NCI-H1436 (cell line): ENCODE data around the gene TMPRSS13.

ENCODE experiments used
- DNase-seq: peaks from one replicate; lab custom pipeline; 2025; lab: John Stamatoyannopoulos, UW

The TMPRSS13 gene

DNA sequence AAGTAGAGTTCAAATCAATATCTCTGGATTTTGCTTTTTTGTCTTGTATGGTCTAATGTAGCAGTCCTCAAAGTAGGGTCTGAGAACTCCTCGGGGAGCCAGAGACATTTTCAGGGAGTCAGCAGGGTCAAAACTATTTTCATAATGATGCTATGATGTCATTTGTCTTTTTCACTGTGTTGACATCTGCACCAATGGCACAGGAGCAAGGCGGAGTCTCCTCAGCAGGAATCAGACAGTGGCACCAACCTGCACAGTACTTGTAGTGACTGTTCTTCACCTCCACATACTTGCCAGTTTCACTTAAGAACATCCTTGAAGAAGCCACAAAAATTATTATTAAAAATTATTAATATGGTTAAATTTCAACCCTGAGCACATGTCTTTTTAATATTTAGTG, 37.8 kb downstream of the TMPRSS13 start:
- DNase-seq = no peak

DNA sequence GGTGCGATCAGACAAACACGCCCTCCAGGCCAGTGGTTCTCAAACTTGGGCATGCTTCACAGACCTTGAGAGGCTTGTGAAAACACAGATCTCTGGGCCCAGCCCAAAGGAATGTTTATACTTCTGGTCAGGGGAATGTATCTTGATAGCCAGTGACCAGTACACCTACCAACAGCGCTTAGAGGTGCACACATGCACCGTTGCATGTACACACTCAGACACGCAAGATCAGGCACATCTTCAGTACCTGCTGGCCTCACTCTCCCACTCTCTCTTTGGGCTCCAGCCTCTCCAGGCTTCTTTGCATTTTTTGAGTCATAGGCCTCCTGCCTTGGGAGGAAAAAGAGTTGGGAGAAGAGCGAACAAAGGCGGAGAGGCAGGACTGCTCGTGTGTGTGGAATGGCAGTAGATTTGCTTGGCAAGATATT, 41.0 kb downstream of the TMPRSS13 start:
- no peak for DNase-seq

GRCh38 chr11:117887431-117888138, 41.6 kb downstream of the TMPRSS13 start:
- DNase-seq = peak; percentile 17

GRCh38 chr11:117885777-117886176, 43.4 kb downstream of the TMPRSS13 start:
- DNase-seq = no peak

DNA sequence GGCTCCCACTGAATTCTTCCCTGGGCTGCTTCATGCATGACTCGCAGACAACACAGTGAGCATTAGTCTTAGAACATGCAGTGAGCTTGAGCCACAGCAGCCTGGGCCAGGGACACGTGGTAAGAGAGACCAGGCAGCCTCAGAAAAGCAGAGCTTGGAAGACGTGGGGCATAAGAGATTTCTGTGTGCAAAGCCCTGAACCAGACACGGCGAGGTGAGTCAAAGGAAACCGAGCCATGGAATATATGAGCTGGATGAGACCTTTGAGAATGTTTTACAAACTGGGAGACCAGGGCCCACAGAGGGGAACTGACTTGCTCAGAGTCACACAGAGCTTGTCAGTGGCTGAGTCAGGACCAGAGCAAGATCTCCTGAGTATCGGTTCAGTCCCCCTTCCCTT, 44.2 kb downstream of the TMPRSS13 start:
- no peak for DNase-seq

GRCh38 chr11:117883063-117883462, 46.1 kb downstream of the TMPRSS13 start:
- DNase-seq = no peak

DNA sequence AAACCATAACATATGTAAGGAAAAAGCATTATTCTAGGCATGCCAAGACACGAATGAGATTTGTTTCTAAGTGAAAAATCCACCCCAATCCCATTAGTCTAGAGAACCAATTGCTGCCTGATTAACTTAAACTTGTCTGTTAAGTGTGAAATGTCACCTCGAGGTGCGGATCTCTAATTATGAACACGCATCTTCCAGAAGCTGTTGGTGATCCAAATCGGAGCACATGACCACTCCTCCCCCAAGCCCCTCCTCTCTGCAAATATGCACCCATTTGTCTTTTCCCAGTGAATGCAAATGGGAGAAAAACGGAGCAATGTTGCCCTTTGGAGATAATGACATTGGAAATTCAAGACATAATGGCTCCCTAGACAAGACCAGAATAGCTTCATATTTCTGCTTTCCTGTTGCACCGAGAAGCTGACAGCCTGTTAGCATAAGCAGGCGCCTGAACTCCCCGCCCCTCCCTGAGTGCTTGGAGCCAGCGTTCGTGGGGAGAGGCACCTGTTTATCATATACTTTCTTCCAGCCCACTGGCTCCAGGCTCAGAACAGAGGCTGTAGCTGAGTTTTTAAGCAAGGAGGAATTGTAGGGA, 46.8 kb downstream of the TMPRSS13 start:
- no peak for DNase-seq

DNA sequence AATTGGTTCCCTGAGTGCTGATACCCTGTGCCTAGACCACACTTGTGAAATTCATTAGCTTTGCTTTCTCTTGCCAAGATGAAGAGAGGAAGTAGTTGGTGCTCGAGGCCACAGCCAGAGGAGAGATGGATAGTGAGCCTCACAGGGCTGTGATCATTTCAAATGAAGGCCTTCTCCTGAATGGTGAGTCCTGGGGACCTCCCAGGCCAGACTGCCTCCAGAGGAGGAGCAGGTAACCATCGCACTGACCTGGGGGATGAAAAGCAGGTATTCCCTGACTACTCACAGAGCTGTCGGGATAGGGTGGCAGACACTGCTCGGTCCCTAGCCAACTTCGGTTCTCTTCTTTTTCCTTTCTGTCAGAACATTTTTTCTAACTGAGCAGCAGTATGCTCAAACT, 48.0 kb downstream of the TMPRSS13 start:
- no peak for DNase-seq

GRCh38 chr11:117879516-117880480, 49.4 kb downstream of the TMPRSS13 start:
- DNase-seq = no peak

DNA sequence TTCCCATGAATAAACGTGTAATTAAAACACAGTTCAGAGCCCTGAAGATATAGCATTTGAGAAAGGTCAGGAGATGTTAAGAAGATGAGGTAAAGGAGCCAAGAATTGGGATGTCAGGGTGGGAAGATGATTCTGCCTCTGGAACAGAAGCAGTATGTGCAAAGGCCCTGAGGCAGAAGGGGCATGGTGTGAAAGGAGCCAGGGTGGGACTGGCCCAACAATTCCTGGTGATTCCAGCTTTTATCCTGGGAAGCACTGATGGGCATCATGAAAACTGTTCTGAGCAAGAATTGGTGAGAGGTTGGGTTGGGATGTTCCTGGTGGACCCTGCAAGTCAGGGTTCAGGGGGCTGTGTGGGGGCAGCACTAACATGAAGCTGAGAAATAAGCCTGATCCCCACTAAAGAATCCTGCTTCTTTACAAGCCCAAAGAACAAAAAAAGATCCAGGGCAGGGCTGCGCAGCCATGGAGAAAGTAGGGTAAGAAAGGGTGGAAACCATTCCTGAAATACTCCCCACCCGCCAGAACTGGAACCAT, 50.2 kb downstream of the TMPRSS13 start:
- no peak for DNase-seq

DNA sequence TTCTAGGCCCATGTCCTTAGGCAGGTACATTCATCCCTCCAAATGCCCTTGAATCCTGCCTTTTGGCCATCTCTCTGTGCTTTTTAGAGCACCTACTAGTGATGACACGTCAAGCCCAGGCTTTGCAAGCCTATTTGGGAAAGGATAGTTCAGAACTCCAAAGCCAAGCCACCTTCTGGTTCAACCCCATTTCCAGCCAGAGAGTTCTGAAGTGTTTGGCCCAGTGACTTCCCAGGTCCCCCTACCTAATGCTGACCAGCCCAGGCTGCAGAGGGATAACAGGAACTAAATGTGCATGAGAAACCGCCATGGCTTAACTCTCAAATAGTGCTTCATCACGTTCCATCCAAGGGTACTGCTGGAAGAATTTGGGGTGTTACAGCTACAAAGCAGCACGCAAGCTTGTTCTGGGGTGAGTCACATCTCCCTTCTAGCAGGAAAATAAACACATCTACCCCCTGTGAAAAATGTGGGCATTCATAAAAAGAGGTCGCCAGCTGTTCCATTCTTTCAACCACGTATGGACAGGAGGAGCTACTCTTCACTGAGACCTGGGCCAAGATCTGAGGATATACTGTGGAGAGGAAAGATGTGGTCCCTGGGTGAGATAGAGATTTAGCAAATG, 50.8 kb downstream of the TMPRSS13 start:
- DNase-seq = no peak

DNA sequence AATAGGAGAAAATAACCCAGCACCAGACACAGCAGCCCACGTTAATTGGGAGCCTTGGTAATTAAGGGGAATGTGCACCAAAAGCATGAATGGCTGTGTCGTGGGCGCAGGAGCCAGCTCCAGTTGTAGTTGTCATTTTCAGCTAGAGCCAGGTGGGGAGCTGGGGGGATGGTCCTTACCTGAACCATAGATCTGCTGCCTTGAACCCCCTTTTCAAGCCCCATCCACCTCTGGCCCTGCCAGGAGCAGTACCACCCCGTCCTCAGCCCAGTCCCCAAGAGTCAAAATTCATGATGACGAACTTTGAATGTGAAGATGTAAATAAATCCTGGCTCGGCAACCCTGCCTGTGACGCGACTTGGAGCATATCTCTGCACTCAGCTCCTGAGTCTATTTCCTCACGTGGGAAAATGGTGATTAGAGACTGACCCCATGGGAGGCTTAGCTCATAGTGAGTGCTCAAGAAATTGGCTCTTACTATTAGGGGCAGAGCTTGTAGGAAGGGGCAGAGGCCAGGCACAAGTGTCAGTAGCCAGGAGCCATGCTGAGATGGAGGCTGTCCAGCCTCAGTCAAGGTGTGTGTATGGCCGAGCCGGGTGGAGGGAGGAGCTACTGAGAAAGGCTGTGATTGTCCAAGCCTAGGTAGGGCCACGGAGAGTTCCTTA, 52.0 kb downstream of the TMPRSS13 start:
- no peak for DNase-seq

DNA sequence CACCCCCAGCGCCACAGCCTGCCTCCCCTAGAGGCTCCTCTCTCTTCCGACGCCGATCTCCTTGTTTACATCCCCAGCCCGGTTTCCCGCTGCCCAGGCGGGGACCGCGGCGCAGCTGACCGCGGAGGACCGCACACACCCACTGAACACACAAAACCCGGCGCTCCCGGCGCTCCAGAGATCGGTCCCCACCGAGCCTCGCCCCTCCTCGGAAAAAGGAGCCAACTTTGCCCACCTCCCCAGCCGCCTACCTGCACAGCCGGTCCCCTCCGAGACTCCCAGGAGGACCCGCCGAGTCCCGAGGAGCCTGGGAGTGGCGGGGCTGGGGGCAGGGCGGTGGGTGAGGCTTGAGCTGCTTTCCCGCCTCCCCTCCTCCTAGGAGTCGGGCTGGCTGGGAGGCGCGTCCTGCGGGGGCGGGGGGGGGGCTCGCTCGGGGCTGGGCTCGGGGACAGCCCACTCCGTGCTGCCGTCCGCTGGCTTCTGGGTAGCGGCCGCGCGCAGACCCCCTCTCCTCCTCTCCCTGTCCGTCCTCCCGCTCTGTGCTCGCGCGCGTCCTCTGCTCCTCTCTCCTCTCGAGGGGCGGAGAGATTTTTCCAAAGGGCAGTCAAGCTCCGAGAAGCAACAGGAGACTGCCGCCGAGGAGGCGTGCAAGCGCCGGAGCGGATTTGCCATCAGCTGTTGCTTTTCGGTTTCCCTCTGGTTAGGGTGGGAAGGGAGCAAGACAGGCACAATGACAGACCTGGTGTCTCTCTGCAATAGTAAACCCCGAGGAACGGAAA, 52.7 kb downstream of the TMPRSS13 start, which contains the start of gene FXYD6:
FXYD6 (minus strand) TSS at position 318 of the 779 bp plus-strand sequence. CDS start 33,882 bp downstream, outside the sequence.
- peak; percentile 51 for DNase-seq

- DNase-seq = no peak
Measured at GRCh38 chr11:117876059-117876340, 53.2 kb downstream of the TMPRSS13 start.

DNA sequence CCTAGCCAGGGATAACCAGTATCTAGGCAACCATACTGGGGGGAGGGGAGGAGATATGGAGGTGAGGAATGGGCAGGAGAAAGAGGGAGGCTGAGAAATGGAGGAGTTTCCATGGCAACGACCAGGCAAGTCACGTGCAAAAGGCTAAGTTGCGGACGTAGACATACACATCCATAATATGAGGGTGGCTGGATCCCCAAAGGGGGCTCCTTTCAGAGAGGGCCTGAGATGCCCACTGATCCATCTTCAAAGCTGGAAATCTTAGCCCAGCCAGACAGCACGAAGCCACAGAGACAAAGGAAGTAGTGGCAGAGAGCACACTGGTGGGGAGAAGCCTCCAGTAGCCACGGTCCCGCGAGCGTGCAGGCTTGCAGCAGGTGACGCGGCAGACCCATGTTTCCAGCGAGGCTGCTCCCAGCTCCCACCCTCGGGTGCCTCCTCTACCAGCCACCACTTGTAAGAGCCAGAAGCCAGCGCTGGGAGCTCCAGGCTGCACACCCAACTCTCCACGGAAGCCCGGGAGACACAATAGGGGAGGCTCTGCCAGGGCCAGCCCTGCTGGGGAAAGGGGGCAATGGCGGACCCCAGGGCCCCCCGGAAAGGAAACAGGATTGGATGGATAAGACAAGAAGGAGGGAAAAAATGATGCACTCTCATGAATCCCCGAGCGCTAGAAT, 53.7 kb downstream of the TMPRSS13 start:
- peak; percentile 27 for DNase-seq

- no peak for DNase-seq
Measured at GRCh38 chr11:117874910-117875381, 54.3 kb downstream of the TMPRSS13 start.

DNA sequence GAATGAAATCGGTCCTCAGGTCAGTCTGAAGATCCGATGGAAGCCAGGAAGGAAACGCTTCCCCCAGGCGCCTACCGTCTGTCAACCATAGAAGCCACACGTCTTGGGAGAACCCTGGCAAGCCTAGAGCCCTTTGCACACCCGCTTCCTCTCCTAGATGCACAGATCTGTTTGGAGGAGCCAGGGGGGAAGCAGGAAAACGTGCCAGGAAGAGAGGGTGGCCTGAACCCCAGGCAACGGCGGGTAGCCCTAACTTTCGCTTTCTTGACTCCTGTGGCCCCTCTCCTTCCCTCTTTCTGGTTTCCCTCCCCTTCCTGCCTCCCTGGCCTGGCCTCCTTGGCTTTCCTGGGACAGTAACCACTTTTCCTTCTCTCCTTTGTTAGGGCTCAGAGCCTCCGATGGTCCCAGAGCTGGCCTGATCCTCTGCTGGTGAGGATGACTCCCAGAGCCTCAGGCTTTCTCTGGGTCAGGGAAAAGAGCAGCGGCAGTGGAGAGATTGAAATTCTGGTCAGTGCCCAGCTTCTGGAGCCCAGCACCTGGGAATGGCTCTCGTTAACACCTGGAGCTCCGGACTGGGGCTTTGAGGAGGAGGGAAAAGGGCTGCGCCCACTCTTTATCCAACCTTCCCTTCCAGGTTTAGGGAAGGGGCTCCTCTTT, 54.8 kb downstream of the TMPRSS13 start:
- DNase-seq = no peak

DNA sequence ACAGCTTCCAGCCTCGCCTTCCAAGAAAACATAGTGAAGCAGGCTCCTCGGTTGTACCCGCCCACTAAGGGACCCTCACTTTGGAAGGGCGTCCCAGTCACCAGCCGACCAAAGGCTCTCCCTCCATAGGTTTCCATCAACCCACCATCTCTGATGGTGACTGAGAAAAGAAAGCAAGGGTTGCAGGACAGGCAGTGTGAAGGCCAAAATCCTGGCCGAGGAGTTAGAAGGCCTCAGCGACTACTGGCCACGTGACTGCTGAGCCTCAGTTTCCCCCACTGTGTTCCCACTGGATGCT, 55.4 kb downstream of the TMPRSS13 start:
- no peak for DNase-seq

DNA sequence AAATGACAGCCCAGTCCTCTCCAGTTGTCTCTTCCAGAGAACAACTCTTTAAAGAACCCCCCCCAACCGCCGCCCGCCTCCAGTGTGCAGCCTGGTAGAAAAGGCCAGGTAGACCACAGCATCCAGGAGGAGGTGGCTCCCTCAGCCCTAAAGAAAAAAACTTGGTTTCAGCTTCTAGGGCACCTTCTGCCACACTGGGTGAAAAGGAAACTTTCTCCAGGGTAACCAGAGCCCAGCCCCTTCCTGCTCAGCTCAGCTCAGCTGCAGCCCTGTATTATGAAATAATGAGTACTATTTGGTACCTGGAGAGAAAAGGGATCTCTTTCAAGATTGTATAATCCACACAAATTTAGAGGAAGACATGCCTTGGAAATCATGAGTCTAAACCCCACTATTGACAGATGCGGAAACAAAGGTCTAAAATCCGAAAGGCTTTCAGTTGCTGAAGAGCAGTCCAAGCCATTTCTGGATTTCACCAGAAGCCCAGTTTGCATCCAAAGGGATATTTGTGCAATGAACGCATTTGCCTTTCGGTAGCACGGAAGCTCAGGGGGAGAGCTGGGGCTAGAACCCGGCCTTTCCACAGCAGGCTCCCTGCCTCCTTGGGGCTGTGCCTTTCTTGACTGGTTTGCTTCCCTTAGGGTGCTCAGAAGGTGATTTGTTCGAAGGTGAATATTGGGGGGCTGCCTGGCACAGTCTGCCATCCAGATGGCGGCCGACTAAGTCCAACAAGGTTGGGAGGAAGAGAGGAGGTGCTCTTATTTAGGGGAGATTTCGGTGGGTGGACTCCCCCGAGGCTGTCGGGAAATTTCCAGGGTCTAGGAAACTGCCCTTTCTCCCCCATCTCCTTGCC, 56.0 kb downstream of the TMPRSS13 start:
- DNase-seq = no peak
